Ishikawa (cell line): Measurements from ENCODE around the gene GIGYF1.

Experiments
- CEBPB ChIP-seq: IDR thresholded peaks from 2 replicates; pipeline ENCODE4 v1.6.1; 2012
- CREB1 ChIP-seq: IDR thresholded peaks from 2 replicates; pipeline ENCODE4 v1.6.1; 2012; ENCODE audit warnings: low read depth
- EP300 ChIP-seq: IDR thresholded peaks from 2 replicates; pipeline ENCODE4 v1.6.1; 2012; ENCODE audit warnings: borderline replicate concordance
- FOXM1 ChIP-seq: IDR thresholded peaks from 2 replicates; pipeline ENCODE4 v1.6.1; 2012; ENCODE audit warnings: low read depth, borderline replicate concordance
- NFIC ChIP-seq: IDR thresholded peaks from 2 replicates; pipeline ENCODE4 v1.6.1; 2012
- TAF1 ChIP-seq: IDR thresholded peaks from 2 replicates; pipeline ENCODE4 v1.6.1; 2012; ENCODE audit warnings: low read depth, mild to moderate bottlenecking
- TCF12 ChIP-seq: IDR thresholded peaks from 2 replicates; pipeline ENCODE4 v1.6.1; 2012; ENCODE audit warnings: low read depth
- TEAD4 ChIP-seq: IDR thresholded peaks from 2 replicates; pipeline ENCODE4 v1.6.1; 2012
- YY1 ChIP-seq: IDR thresholded peaks from 2 replicates; pipeline ENCODE4 v1.6.1; 2012; ENCODE audit warnings: low read depth
- ZBTB7A ChIP-seq: IDR thresholded peaks from 2 replicates; pipeline ENCODE4 v1.6.1; 2012; ENCODE audit warnings: low read depth
- TF ChIP-seq, protein P1 (sequence below): IDR thresholded peaks from 2 replicates; pipeline ENCODE4 v1.6.1; 2012; ENCODE audit warnings: low read depth, mild to moderate bottlenecking
- TF ChIP-seq, protein P2 (sequence below): IDR thresholded peaks from 2 replicates; pipeline ENCODE4 v1.6.1; 2012
- TF ChIP-seq, protein P3 (sequence below): IDR thresholded peaks from 2 replicates; pipeline ENCODE4 v1.6.1; 2012

DNA sequence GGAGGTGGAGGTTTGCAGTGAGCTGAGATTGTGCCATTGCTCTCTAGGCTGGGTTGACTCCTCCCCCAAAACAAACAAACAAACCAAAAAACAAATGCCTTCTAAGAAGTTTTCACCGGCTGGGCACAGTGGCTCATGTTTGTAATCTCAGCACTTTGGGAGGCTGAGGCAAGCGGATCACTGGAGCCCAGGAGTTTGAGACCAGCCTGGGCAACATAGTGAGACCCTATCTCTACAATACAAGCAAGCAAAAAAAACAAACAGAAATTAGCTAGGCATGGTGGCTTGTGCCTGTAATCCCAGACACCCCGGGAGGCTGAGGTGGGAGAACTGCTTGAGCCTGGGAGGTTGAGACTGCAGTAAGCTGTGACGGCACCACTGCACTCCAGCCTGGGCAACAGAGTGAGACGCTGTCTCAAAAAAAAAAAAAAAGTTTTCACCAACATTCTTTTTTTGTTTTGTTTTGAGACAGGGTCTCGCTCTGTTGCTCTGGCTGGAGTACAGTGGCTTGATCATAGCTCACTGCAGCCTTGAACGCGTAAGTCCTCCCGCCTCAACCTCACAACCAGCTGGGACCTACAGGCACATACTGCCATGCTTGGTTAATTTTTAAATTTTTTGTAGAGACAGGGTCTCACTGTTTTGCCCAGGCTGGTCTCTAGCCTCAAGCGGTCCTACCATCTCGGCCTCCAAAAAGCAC is 38.0 kb upstream of the GIGYF1 start:
- TF ChIP-seq, protein P1, sequence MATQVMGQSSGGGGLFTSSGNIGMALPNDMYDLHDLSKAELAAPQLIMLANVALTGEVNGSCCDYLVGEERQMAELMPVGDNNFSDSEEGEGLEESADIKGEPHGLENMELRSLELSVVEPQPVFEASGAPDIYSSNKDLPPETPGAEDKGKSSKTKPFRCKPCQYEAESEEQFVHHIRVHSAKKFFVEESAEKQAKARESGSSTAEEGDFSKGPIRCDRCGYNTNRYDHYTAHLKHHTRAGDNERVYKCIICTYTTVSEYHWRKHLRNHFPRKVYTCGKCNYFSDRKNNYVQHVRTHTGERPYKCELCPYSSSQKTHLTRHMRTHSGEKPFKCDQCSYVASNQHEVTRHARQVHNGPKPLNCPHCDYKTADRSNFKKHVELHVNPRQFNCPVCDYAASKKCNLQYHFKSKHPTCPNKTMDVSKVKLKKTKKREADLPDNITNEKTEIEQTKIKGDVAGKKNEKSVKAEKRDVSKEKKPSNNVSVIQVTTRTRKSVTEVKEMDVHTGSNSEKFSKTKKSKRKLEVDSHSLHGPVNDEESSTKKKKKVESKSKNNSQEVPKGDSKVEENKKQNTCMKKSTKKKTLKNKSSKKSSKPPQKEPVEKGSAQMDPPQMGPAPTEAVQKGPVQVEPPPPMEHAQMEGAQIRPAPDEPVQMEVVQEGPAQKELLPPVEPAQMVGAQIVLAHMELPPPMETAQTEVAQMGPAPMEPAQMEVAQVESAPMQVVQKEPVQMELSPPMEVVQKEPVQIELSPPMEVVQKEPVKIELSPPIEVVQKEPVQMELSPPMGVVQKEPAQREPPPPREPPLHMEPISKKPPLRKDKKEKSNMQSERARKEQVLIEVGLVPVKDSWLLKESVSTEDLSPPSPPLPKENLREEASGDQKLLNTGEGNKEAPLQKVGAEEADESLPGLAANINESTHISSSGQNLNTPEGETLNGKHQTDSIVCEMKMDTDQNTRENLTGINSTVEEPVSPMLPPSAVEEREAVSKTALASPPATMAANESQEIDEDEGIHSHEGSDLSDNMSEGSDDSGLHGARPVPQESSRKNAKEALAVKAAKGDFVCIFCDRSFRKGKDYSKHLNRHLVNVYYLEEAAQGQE: no peak
- no peak for TF ChIP-seq TAF1
- TF ChIP-seq, protein P2, sequence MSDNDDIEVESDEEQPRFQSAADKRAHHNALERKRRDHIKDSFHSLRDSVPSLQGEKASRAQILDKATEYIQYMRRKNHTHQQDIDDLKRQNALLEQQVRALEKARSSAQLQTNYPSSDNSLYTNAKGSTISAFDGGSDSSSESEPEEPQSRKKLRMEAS: no peak
- no peak for TF ChIP-seq NFIC
- no peak for TF ChIP-seq EP300
- no peak for TF ChIP-seq YY1
- no peak for TF ChIP-seq CEBPB
- TF ChIP-seq CREB1: no peak
- TF ChIP-seq, protein P3, sequence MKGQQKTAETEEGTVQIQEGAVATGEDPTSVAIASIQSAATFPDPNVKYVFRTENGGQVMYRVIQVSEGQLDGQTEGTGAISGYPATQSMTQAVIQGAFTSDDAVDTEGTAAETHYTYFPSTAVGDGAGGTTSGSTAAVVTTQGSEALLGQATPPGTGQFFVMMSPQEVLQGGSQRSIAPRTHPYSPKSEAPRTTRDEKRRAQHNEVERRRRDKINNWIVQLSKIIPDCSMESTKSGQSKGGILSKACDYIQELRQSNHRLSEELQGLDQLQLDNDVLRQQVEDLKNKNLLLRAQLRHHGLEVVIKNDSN: no peak
- no peak for TF ChIP-seq FOXM1
- TF ChIP-seq TCF12: no peak
- TF ChIP-seq ZBTB7A: no peak
- TF ChIP-seq TEAD4: no peak
